Measurements from ENCODE around the gene NQO2.
"Not testable (repeated sequence)": the region's sequence is repeated elsewhere in the genome, so short reads cannot be mapped to it uniquely, and the experiment has no call there.

GRCh38 chr6:3028156-3028555 lies 28.5 kb downstream of the NQO2 start:
- TF ChIP-seq CTCF, EP300, POLR2A (IDR thresholded peaks at IDR 0.05): not testable (repeated sequence)

All from ovary (tissue), 3 donors.